Bronchial epithelial cell (primary cell): ENCODE measurements around the gene TYW1B. TPM values are rescaled to one million over a fixed set of nuclear protein-coding genes. Genes with fewer than 3 reads are reported as not detected.
"Not testable (repeated sequence)": the region's sequence is repeated elsewhere in the genome, so short reads cannot be mapped to it uniquely, and the experiment has no call there.

Source experiments
- DNase-seq: peaks from one replicate; pipeline ENCODE4 v3.0.0-alpha.2; 2010; ENCODE audit warnings: low read depth
- FAIRE-seq: peaks from 2 replicates; lab custom pipeline; 2011; peaks lifted over from hg19 to GRCh38; lab: Jason Lieb, UNC
- H3K27me3 ChIP-seq: 2 replicates; pipeline ENCODE4 v1.5.1; 2011; ENCODE audit warnings: low read length; ENCODE audit not compliant: control insufficient read depth, insufficient read depth
- H3K36me3 ChIP-seq: 2 replicates; pipeline ENCODE4 v1.5.1; 2011; ENCODE audit warnings: low read length; ENCODE audit not compliant: control insufficient read depth, insufficient read depth
- H3K4me3 ChIP-seq: 2 replicates; pipeline ENCODE4 v1.5.1; 2011; ENCODE audit warnings: mild to moderate bottlenecking, low read depth, low read length, control low read depth
- total RNA-seq: library from RNA; depleted of rRNA; stranded (reverse); fragments of >200 nt; gene quantifications from 2 replicates; pipeline ENCODE4 v1.2.1, GENCODE V29; 2014

Gene TYW1B
- 2.6 and 3.2 TPM in 2 replicates for total RNA-seq

GRCh38 chr7:72827839-72828591 is at the start of gene TYW1B:
Gene TYW1B, minus strand, starts transcription at chr7:72828200. Its CDS starts 125 bp downstream, at chr7:72828075.
- H3K36me3 ChIP-seq, FAIRE-seq, H3K27me3 ChIP-seq: not testable (repeated sequence)
- peak; percentile 90 for DNase-seq
- peak within 1 kb of the TSS; percentile 67 for H3K4me3 ChIP-seq

- DNase-seq, H3K36me3 ChIP-seq, FAIRE-seq, H3K27me3 ChIP-seq, H3K4me3 ChIP-seq: not testable (repeated sequence)
These were observed 39.6 kb upstream of the TYW1B start for GRCh38 chr7:72867591-72867990.

GRCh38 chr7:72858846-72859400 is 30.9 kb upstream of the TYW1B start:
- FAIRE-seq, H3K36me3 ChIP-seq, H3K27me3 ChIP-seq, DNase-seq, H3K4me3 ChIP-seq: not testable (repeated sequence)

GRCh38 chr7:72857925-72858324 is 29.9 kb upstream of the TYW1B start:
- H3K4me3 ChIP-seq, H3K27me3 ChIP-seq, DNase-seq, H3K36me3 ChIP-seq, FAIRE-seq: not testable (repeated sequence)

- not testable (repeated sequence) for FAIRE-seq, H3K36me3 ChIP-seq, H3K4me3 ChIP-seq
These were observed 27.3 kb upstream of the TYW1B start for GRCh38 chr7:72855261-72855660.

GRCh38 chr7:72852937-72853336 is 24.9 kb upstream of the TYW1B start:
- H3K36me3 ChIP-seq, FAIRE-seq, DNase-seq, H3K4me3 ChIP-seq, H3K27me3 ChIP-seq: not testable (repeated sequence)

More at GRCh38 chr7:72855261-72855660, 27.3 kb upstream of the TYW1B start:
- DNase-seq, H3K27me3 ChIP-seq: not testable (repeated sequence)

GRCh38 chr7:72850746-72851145 is 22.7 kb upstream of the TYW1B start:
- H3K4me3 ChIP-seq, DNase-seq, H3K27me3 ChIP-seq, H3K36me3 ChIP-seq, FAIRE-seq: not testable (repeated sequence)

GRCh38 chr7:72844146-72844545 is 16.1 kb upstream of the TYW1B start:
- not testable (repeated sequence) for H3K4me3 ChIP-seq, FAIRE-seq, H3K27me3 ChIP-seq, DNase-seq, H3K36me3 ChIP-seq

- not testable (repeated sequence) for FAIRE-seq, DNase-seq, H3K36me3 ChIP-seq, H3K27me3 ChIP-seq, H3K4me3 ChIP-seq
These were observed 15.2 kb upstream of the TYW1B start for GRCh38 chr7:72843166-72843565.

- H3K36me3 ChIP-seq, H3K4me3 ChIP-seq, FAIRE-seq, DNase-seq, H3K27me3 ChIP-seq: not testable (repeated sequence)
These were observed 13.0 kb upstream of the TYW1B start for GRCh38 chr7:72840966-72841511.

DNA sequence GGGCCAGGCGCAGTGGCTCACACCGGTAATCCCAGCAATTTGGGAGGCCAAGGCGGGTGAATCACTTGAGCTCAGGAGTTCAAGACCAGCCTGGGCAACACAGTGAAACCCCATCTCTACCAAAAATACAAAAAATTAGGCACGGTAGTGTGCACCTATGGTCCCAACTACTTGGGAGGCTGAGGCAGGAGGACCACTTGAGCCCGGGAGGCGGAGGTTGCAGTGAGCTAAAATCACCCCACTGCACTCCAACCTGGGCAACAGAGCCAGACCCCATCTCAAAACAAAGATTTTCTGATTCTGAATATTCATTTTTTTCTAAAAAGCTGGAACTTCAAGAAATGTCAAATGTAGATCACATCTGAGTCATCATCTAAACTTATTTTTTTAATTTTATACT is 10.3 kb upstream of the TYW1B start:
- H3K27me3 ChIP-seq, H3K4me3 ChIP-seq, H3K36me3 ChIP-seq, FAIRE-seq, DNase-seq: not testable (repeated sequence)

- H3K4me3 ChIP-seq, H3K36me3 ChIP-seq, DNase-seq, FAIRE-seq, H3K27me3 ChIP-seq: not testable (repeated sequence)
These were observed 9.3 kb upstream of the TYW1B start for GRCh38 chr7:72837291-72837690.

DNA sequence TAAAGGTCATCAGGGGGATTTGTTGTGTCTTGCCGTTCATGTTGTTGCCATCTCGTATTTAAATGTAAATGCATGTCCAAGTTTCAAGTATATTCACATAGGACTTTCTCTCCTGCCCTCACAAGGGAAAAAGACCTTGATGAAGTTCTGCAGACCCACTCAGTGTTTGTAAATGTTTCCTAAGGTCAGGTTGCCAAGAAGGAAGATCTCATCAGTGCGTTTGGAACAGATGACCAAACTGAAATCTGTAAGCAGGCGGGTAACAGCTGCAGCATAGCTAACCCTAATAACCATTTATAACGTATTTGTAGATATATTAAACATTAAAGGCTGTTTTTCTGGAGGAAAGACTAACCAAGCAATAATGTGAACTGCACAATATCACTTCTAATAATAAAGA is 2.6 kb upstream of the TYW1B start:
- not testable (repeated sequence) for FAIRE-seq, DNase-seq, H3K36me3 ChIP-seq, H3K27me3 ChIP-seq
- peak overlapping the region; percentile 57 for H3K4me3 ChIP-seq
